GM18517 (cell line): Measurements from ENCODE around the gene GPC2.
"Not testable (repeated sequence)": the region's sequence is repeated elsewhere in the genome, so short reads cannot be mapped to it uniquely, and the experiment has no call there.

Experiments used
- ATAC-seq: cut with Tn5 transposase; IDR thresholded peaks from one replicate; pipeline ENCODE4 v1.9.1; 2021; ENCODE audit warnings: mild to moderate bottlenecking, moderate library complexity; ENCODE audit not compliant: unreplicated experiment

GPC2 gene

DNA sequence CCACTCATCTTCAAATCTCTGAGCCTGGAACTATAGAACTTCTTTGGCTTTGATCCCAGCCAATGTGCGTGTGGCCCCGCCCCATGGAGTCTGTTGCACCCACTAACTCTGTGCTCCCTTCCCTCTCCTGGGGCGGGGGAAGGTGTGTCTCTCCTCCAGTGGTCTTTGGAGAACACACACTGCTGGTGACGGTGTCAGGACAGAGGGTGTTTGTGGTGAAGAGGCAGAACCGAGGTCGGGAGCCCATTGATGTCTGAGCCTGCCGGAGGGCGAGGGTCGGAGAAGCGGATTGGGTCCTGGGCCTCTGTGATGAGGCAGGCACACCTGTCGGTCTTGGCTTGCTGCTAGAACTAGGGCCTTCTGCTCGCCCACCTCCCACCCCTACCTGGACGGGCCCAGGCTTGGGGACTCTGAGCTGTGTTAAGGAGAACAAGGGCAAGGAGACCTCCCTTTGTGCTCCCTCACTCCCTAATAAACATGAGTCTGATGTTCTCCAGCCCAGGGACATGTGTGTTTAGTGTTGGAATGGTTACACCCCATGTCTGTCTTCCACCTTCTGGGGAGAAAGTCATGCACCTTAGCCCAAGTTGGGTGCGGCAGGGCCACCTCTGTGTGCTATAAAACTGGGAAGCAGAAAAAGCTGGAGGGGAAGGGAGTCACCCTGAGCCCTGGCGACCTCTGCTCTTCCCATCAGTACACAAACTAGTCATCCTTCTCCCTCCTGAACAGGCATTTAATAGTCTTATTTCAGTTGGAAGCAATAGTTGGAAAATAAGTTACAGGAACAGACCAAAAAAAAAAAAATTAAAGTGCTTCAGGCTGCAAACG lies 23.3 kb downstream of the GPC2 start:
- no peak for ATAC-seq

DNA sequence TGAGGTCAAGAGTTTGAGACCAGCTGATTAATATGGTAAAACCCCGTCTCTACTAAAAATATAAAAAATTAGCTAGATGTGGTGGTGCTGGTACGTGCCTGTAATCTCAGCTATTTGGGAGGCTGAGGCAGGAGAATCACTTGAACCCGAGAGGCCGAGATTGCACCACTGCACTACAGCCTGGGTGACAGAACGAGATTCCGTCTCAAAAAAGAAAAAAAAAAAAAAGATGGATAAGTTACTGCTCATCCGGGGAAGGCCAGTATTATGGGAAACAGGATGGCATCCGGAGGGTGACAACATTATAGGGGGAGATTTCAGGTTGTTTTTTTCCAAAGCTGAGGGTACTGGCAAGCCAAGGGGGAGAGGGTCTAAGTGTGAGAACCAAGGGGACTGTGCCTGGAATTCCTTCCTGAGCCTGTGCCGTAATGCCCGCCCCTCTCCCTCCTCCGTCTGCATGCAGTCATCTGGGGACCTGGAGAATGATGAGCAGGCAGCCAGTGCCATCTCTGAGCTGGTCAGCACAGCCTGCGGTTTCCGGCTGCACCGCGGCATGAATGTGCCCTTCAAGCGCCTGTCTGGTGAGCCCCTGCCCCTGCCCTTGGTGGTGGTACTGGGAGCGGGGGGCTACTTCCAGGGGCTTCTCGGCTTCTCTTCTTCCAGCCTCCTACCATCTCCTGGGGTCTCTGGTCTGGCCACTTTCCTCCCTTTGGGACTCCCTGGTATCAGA lies 24.1 kb downstream of the GPC2 start:
- no peak for ATAC-seq

DNA sequence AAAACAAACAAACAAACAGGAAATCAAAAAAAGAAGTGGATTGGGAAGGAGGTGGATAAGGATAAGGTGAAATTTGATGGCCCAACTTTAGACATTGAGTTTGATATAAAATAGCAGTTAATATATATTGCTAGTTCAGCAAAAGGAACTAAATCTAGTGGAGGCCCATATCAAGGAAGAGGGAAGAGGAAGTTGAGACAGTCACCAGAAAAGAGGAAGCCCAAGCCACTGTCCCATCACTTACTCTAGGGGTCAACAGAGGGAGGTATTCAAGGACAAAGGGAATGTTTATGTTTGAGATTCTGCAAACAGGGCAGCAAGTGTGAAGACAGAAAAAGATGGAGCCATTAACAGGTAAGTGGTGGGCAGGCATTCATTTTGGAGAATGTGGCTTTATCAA lies 24.8 kb downstream of the GPC2 start:
- no peak for ATAC-seq

DNA sequence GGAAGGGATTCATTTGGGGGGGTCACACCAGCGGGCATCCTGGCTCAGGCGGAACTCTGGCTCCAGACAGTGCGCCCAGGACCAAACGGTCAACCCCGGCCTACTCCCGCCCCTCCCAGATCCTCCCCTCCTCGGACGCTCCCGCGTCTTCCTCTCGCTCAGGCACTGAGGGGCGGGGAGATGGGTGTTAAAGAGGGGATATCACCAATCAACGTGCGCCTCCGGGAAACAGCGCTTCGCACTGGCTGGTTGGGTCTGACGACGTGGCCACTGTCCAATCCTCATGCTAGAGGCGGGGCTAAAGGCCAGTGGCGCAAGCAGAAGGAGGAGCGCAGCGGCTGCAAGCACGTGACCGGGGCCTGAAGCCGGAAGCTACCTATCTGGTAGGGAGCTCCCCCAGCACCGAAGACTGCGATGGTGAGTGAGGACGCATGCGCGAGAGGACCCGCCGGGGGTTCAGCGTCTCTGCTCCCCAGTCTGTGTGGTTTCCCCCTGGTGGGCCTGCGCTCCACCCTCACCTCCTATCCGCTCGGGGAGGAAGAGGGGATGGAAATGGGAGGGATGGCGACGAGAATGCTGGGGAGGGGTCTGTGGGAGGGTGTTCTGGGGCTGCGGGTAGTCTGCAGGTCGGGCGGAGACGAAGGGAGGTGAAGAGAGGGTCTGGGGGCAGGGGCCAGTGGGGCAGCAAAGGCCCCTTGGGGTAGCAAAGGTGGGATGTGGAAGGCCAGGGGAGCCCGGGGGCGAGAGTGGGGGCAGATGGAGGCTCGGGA lies 28.4 kb downstream of the GPC2 start, which contains the start of gene LAMTOR4:
TSS of gene LAMTOR4 (plus strand) at position 360 of the 770 bp plus-strand sequence. CDS start at position 415, 55 bp downstream.
- peak; percentile 98 for ATAC-seq

DNA sequence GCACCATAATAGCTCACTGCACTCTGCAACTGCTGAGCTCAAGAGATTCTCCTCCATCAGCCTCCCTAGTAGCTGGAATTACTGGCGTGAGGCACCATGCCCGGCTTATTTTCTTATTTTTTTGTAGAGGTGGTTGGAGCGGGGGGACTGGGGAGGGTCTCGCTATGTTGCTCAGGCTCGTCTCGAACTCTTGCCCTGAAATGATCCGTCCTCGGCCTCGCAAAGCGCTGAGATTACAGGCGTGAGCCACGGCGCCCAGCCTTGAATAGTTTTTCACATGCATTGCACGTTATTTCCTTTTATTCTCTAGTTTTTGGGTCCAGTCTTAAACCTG lies 29.0 kb downstream of the GPC2 start:
- ATAC-seq, result no peak

DNA sequence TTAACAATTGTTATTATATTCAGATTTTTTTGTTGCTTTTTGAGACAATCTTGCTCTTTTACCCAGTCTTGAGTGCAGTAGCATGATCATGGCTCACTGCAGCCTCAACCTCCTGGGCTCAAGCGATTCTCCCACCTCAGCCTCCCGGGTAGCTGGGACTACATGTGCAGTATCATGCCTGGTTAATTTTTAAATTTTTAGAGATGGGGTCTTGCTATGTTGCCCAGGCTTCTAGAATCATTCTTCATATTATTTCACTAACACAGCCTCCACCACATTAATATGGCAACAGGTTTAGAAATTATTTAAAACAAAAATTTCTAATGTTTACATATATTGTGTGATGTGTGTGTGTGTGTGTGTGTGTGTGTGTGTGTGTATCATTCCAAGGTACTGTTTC lies 29.9 kb downstream of the GPC2 start:
- no peak for ATAC-seq

DNA sequence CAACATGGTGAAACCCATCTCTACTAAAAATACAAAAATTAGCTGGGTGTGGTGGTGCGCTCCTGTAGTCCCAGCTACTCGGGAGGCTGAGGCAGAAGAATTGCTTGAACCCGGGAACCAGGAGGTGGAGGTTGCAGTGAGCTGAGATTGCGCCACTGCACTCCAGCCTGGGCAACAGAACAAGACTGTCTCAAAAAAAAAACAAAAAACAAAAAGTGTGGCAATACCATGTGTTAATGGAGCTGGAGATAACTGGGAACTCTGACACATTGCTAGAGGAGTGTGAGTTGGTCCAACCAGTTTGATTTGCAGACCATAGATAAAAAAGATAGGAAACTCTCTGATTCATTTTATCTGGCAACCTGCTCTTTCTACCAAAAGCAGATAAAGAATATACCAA lies 30.8 kb downstream of the GPC2 start:
- not testable (repeated sequence) for ATAC-seq

DNA sequence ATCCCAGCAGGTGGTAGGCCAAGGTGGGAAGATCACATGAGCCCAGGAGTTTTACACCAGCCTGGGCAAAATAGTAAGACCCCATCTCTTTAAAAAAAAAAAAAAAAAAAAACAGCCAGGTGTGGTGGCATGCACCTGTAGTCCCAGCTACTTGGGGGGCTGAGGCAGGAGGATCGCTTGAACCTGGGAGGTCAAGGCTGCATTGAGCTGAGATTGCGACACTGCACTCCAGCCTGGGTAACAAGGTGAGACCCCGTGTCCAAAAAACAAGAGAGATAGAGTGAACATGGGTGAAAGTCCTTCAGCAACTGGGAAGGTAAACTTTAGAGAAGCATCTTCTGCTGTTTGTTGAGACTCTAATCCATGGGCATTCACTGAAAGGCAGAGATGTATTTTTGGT lies 34.7 kb downstream of the GPC2 start:
- no peak for ATAC-seq

DNA sequence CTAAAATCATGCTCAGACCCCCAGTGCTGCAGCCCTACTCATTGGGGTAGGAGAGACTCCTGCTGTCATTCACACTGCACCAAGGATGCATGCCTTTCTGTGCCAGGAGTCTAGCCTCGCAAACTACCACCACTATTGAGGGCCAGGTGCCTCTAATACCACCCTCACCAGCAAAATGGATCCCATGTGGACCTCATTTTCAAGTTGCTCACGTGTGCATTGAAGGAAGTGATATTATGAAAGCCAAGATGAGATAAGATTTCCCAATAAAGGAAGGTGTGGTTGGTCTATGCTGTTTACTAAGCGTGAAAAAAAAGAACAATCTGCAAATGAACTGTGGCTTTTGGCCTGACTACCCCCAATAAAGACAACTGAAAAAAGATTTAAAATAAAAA lies 35.6 kb downstream of the GPC2 start:
- no peak for ATAC-seq

DNA sequence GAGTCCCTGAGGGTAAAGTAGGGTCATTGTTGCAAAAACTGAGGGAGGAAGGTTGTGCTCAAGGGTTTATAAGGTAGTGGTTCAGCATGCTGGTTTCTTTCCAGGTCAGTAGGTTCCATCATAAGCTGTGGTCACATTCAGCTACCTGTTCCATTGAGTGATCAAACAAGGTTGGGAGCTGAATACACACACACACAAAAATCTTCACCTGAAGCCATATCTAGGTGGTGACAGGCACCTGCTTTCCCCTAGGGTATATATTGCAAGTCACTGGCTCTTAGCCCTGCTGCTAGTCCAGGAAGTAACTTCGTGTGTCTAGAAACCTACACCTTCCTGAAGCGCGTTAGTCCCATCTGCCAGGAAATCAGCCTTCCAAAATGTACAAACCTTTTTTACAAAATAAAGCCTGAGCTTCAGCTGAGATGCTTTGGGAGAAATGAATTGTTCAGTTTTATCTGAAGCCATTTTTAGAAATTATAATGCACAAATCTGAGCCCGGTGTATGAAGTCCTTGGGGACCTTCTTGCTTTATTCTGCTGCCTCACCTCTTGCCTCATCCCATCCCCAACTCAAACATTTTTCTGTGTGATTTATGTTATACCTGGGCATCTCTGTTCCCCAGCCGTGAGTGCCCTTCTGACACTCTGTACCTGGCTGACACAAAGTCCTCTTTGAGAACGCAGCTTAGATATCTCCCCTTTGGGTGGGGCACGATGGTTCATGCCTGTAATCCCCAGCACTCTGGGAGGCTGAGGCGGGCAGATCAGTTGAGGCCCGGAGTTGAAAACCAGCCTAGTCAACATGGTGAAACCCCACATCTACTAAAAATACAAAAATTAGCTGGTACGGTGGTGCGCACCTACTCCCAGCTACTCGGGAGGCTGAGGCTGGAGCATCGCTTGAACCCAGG lies 39.1 kb downstream of the GPC2 start:
- no peak for ATAC-seq

DNA sequence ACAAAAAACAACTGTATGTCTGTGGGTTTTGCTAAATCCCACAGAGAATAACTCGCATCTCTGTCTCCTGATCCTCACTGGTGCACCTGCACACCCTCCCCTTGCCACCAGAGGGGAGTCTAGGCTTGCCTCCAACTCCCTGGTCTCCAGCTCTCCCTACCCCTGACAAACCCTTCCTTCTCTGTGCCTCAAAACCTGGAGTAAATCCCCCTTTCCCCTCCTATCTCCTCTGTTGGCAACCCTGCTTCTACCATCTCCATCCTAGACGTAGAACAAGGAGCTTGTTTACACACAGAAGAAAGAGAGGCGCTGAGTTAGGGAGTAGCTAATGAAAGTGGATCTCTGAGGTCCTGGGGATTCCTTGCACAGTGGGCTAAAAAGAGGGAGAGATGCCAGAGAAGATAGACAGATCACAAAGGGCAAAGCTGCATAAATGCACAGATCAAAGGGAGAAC lies 44.5 kb downstream of the GPC2 start:
- peak; percentile 50 for ATAC-seq

DNA sequence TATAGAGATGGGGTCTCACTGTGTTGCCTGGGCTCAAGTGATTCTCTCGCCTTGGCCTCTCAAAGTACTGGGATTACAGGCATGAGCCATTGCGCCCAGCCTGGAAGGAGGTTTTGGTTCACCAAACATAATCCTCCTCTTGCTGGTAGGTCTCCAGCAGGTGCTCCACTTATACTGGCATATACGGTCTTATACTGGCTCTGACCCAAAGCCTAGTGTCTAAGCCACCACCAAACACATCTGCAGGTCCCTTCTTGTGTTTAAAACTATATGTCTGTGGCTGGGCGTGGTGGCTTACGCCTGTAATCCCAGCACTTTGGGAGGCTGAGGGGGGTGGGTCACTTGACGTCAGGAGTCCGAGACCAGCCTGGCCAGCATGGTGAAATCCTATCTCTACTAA lies 45.1 kb downstream of the GPC2 start:
- ATAC-seq, result no peak

DNA sequence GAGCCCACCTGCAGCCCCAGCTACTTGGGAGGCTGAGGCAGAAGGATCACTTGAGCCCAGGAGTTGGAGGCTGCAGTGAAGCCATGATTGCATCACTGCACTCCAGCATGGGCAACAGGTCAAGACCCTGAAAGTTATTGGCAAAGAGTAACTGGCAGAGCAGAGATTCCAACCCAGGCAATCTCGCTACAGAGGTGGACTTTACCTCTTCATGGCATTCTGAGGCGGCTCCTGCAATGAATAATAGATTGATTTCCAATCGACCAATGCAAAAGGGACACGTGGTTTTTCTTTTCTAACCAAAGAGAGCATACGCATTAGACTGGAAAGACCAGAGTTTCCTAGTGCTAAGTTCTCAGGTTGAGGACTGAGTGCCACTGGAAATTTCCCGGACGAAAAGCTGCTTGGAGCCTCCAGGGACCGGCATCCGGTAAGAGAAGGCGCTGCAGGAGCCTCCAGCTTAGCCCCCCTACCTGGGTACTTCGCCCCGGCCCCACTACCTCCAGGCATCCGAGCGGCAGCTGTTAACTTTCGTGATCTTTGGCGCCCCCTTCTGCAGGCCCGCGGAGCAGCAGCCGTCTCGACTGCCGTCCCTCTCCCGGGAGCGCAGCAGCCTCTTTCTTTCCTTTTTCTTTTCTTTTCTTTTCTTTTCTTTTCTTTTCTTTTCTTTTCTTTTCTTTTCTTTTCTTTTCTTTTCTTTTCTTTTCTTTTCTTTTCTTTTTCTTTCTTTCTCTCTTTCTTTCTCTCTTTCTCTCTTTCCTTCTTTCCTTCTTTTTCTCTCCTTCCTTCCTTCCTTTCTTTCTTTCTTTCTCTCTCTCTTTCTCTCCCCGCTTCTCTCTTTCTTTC lies 46.4 kb downstream of the GPC2 start:
- ATAC-seq, result no peak

DNA sequence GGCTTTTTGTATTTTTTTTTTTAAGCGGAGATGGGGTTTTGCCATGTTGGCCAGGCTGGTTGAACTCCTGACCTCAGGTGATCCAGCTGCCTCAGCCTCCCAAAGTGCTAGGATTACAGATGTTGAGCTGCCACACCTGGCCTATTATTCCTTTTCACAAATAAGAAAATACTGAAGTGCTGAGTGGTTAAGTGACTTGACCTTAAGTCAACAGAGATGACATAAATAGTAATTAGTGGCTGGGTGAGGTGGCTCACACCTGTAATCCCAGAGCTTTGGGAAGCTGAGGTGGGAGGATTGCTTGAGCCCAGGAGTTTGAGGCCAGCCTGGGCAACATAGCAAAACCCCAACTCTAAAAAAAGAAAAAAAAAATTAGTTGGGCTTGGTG lies 47.0 kb downstream of the GPC2 start:
- not testable (repeated sequence) for ATAC-seq

DNA sequence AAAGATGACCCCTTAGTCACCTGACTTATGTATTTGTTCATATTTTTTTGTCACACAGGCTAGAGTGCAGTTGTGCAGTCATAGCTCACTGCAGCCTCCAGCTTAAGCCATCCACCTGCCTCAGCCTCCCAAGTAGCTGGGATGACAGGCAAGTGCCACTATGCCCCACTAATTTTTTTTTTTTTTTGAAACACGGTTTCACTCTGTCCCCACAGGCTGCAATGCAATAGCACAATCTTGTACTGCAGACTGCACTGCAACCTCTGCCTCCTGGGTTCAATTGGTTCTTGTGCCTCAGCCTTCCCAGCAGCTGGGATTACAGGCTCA lies 48.6 kb downstream of the GPC2 start:
- no peak for ATAC-seq

DNA sequence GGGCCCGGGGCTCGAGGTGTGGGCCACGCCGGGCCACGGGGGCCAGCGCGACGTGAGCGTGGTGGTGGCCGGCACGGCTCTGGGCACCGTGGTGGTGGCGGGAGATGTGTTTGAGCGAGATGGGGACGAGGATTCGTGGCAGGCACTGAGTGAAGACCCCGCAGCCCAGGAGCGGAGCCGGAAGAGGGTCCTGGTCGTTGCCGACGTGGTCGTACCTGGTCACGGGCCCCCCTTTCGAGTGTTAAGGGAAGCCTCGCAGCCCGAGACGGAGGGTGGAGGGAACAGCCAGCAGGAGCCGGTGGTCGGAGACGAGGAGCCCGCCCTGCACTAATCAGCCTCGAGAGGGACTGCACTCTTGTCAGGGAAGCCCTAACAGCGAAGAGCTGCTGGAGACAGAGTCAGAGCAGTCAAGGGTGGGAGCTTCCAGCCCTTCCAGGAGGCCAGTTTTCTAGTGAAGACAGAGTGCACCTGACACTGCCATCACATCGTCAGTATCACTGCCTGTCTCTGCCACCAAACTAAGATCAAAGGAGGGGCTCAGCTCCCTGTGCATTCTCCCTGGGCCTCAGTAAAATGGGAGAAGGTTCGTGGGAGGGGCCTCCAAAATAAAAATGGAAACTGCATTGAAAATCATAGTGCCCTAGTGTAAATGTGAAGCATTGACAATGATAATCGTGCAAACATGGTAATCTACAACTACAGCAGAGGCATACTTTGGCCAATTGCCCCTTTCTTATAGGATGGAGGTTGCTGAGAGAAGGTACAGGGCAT lies 49.1 kb downstream of the GPC2 start:
- peak; percentile 8 for ATAC-seq

DNA sequence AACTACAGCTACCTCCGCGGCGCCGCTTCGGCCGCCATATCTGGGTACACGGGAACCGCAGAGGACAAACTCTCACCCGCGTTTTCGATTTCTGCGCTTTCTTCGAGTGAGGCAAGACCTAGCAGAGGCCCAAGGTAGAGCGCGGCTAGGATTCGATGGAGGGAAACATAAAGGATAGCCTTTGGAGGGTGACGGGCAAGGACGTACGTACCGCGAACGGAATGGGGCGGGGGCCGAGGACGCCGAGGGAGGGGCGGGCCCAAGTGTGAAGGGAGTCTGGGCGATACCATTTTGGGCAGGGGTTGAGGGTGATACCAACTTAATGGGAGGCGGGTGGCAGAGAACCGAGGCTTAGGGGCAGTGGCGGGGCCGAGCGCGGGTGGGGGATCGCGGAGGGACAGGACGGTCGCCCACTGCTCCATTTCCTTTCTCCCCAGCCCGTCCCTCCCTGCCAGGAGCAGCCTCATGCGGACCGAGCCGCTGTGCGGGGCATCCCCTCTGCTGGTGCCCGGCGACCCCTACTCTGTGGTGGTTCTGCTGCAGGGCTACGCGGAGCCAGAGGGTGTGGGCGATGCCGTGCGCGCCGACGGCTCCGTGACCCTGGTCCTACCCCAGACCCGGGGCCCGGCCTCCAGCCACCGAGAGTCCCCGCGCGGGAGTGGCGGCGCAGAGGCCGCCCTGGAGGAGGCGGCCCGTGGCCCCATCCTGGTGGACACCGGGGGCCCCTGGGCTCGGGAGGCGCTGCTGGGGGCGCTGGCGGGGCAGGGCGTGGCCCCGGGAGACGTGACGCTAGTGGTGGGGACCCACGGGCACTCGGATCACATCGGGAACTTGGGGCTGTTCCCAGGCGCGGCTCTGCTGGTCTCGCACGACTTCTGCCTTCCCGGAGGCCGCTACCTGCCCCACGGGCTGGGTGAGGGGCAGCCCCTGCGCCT lies 50.0 kb downstream of the GPC2 start, which contains the start of gene MBLAC1:
TSS of gene MBLAC1 (plus strand) at position 37 of the 935 bp plus-strand sequence. CDS start at position 466, 429 bp downstream.
- peak; percentile 70 for ATAC-seq
